Esophagus (tissue), 2 donors: ENCODE results near the gene GRM8. TPM values are rescaled to one million over a fixed set of nuclear protein-coding genes. Genes with fewer than 3 reads are reported as not detected.
"Not testable (repeated sequence)": the region's sequence is repeated elsewhere in the genome, so short reads cannot be mapped to it uniquely, and the experiment has no call there.

Source experiments
- H3K27ac ChIP-seq, 2 donors: one replicate each; pipeline ENCODE4 v1.5.1; 2013; ENCODE audit warnings: low read depth in 2 of 2, mild to moderate bottlenecking in 2 of 2, inconsistent platforms in 1 of 2, low read length in 1 of 2, moderate library complexity in 1 of 2
- H3K27me3 ChIP-seq, 2 donors: one replicate each; pipeline ENCODE4 v1.6.1; 2013; ENCODE audit warnings: low read length in 2 of 2, control low read depth in 1 of 2, mild to moderate bottlenecking in 1 of 2; ENCODE audit not compliant: insufficient read depth in 2 of 2, control insufficient read depth in 1 of 2
- H3K36me3 ChIP-seq, 2 donors: one replicate each; pipeline ENCODE4 v1.6.1; 2013; ENCODE audit warnings: low read length in 1 of 2; ENCODE audit not compliant: control insufficient read depth in 2 of 2, insufficient read depth in 2 of 2
- H3K4me1 ChIP-seq, 2 donors: one replicate each; pipeline ENCODE4 v1.6.1; 2013; ENCODE audit warnings: low read length in 1 of 2; ENCODE audit not compliant: control insufficient read depth in 2 of 2, insufficient read depth in 2 of 2
- H3K4me3 ChIP-seq, 2 donors: one replicate each; pipeline ENCODE4 v1.5.1; 2013; ENCODE audit warnings: low read length in 2 of 2, mild to moderate bottlenecking in 2 of 2, low read depth in 1 of 2, moderate library complexity in 1 of 2
- H3K9me3 ChIP-seq, 2 donors: one replicate each; pipeline ENCODE4 v1.6.1; 2013; ENCODE audit warnings: mild to moderate bottlenecking in 2 of 2, low read depth in 1 of 2, low read length in 1 of 2, moderate library complexity in 1 of 2; ENCODE audit not compliant: control insufficient read depth in 2 of 2, insufficient read depth in 1 of 2
- WGBS, 2 donors: extraction: QIAGEN DNeasy Blood & Tissue Kit; methylation state at CpG; one replicate each; pipeline ENCODE4 v1.1.7; 2013; 5-methylcytosine and 5-hydroxymethylcytosine counted together
- polyA plus RNA-seq, 2 donors: library from polyadenylated mRNA; stranded (reverse); fragments of 200-250 nt; gene quantifications; one replicate each; pipeline ENCODE4 v1.2.3, GENCODE V29; 2013
- donor health status: healthy with polysubstance abuse.
- donor health status: Bipolar disorder and iron deficiency.

GRM8 gene
- polyA plus RNA-seq, 2 donors, result 0.19 TPM; not detected in 1

DNA sequence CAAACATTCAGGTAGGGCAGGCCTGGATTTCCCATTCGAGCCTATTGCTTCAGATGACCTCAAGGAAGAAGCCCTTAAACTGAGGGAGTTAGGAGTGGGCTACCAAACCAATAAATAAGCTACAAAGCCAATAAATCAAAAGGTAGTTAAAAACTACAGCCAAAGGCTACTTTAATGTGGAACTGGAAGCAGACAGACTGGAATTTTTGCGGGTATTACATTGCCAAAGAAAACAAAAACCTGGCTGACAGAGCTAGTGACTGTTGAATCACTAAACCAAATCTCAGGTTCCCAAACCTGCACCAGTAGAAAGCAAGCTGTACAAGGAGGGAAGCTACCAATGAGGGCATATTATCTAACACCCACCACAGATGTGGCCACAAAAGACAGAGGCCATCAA lies 315.6 kb downstream of the GRM8 start:
- Histone ChIP-seq H3K4me3 (no peak overlapping the region), H3K9me3 (peaks cover 0 to 2% of the 10 kb centered on the region in 2 donors), H3K27ac (no peak overlapping the region), H3K4me1 (no peaks in the 10 kb centered on the region), H3K36me3 (no peaks in the 10 kb centered on the region), H3K27me3 (no peaks in the 10 kb centered on the region)
- 34 to 42% methylated on average over 2 of the region's 2 CpGs for WGBS, 2 donors

DNA sequence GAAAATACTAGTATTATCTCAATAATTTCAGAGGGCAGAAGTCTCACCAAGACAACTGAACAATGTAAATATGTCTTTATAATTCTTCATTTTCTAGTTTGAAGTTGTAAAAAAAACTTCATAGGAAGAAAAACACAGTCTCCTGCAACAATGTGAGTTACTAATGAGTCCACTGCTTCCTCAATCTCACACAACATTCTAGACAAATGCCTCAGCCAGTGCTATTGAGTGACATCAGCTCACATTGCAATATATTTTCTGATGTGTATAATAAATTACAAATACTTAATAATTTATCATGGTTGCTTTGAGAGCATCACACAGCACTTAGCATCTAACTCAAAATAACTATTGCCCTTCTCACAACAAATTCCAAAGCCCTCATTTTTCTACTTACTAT lies 321.2 kb downstream of the GRM8 start:
- H3K27ac ChIP-seq, result no peak overlapping the region
- H3K27me3 ChIP-seq, result no peaks in the 10 kb centered on the region
- H3K9me3 ChIP-seq, result no peaks in the 10 kb centered on the region
- H3K4me3 ChIP-seq, result no peak overlapping the region
- no peaks in the 10 kb centered on the region for H3K36me3 ChIP-seq
- no peaks in the 10 kb centered on the region for H3K4me1 ChIP-seq

- no peak overlapping the region for H3K27ac ChIP-seq
- no peaks in the 10 kb centered on the region for H3K36me3 ChIP-seq
- no peaks in the 10 kb centered on the region for H3K4me1 ChIP-seq
- H3K4me3 ChIP-seq, result no peak overlapping the region
- no peaks in the 10 kb centered on the region for H3K9me3 ChIP-seq
- WGBS, 2 donors, result 61 to 71% methylated on average over 2 of the region's 2 CpGs
- no peaks in the 10 kb centered on the region for H3K27me3 ChIP-seq
These were observed 322.6 kb downstream of the GRM8 start for GRCh38 chr7:126930166-126930565.

DNA sequence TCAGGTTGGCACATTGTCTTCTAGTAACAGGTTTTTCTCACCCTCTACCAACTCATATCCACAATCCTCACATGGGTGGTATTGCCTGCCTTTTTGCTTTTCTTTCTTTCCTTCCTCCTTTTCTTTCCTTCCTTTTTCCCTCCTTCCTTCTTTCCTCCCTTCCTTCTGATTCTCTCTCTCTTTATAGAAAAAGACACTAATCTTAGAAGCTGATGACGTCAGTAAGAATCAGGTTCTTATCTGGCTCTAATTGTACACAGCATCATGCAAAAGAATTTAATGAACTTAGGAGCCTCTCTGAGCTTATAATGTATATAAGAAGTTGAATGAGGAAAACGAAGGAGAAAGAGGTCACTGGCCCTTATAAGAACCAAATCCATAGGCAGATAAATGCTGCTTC lies 328.3 kb downstream of the GRM8 start:
- no peak overlapping the region for H3K4me3 ChIP-seq
- no peaks in the 10 kb centered on the region for H3K36me3 ChIP-seq
- H3K27ac ChIP-seq, result no peak overlapping the region
- WGBS, 2 donors, result 45 to 52% methylated on average over 2 of the region's 2 CpGs
- H3K27me3 ChIP-seq, result no peaks in the 10 kb centered on the region
- no peaks in the 10 kb centered on the region for H3K9me3 ChIP-seq
- H3K4me1 ChIP-seq, result no peaks in the 10 kb centered on the region

- WGBS, 2 donors, result 86% methylated on average over 4 of the region's 4 CpGs
- H3K27ac ChIP-seq, H3K36me3 ChIP-seq: not testable (repeated sequence)
These were observed 341.1 kb downstream of the GRM8 start for GRCh38 chr7:126911627-126912026.

GRCh38 chr7:126908564-126908963 lies 344.2 kb downstream of the GRM8 start:
- H3K27me3 ChIP-seq, H3K9me3 ChIP-seq, H3K27ac ChIP-seq, H3K4me3 ChIP-seq, H3K4me1 ChIP-seq, H3K36me3 ChIP-seq: not testable (repeated sequence)

More at GRCh38 chr7:126911627-126912026, 341.1 kb downstream of the GRM8 start:
- not testable (repeated sequence) for H3K4me3 ChIP-seq, H3K9me3 ChIP-seq, H3K4me1 ChIP-seq, H3K27me3 ChIP-seq

- not testable (repeated sequence) for H3K27ac ChIP-seq, H3K27me3 ChIP-seq, H3K4me3 ChIP-seq, H3K36me3 ChIP-seq, H3K4me1 ChIP-seq, H3K9me3 ChIP-seq
- WGBS, 2 donors, result 84 to 90% methylated on average over 6 of the region's 6 CpGs
These were observed 345.1 kb downstream of the GRM8 start for GRCh38 chr7:126907657-126908056.

- H3K36me3 ChIP-seq, H3K27me3 ChIP-seq, H3K27ac ChIP-seq, H3K4me1 ChIP-seq, H3K4me3 ChIP-seq, H3K9me3 ChIP-seq: not testable (repeated sequence)
- WGBS, 2 donors, result 75 to 77% methylated on average over 2 of the region's 2 CpGs
These were observed 347.5 kb downstream of the GRM8 start for GRCh38 chr7:126905255-126905654.

DNA sequence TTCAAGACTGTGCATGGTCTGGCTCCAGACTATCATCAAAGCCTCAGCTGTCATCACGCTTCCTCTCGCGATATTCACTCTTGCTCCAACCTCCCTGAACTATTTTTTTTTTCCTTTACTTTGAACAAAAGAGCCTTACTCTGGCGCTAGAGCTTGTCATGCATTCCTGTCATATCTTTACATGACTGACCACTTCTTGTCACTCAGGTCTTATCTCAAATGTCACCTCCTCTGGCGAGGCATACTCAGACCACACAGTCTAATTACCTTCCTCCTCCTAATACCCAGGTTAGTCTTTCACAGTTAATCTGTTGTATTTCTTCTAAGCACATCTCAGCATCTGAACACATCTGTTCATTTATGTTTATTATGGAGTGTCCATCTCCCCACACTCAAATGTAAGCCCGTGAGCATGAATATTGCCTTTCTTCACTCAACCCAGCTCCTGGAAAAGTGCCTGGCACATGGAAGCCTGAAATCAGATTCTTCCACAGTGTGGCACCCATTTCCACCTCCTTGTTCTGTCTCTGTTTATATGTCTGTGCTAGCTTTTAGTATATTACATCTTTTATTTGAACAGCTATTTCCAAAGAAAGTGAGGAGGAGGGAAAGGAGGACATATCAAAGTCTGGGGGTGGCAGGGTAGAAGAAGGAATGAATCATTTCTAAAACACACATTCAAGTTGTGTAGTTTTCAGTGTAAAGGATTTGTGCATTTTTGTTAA lies 351.5 kb downstream of the GRM8 start:
- H3K27me3 ChIP-seq, H3K9me3 ChIP-seq, H3K4me1 ChIP-seq, H3K36me3 ChIP-seq, H3K4me3 ChIP-seq, H3K27ac ChIP-seq: not testable (repeated sequence)
- 71 to 73% methylated on average over 6 of the region's 6 CpGs for WGBS, 2 donors

DNA sequence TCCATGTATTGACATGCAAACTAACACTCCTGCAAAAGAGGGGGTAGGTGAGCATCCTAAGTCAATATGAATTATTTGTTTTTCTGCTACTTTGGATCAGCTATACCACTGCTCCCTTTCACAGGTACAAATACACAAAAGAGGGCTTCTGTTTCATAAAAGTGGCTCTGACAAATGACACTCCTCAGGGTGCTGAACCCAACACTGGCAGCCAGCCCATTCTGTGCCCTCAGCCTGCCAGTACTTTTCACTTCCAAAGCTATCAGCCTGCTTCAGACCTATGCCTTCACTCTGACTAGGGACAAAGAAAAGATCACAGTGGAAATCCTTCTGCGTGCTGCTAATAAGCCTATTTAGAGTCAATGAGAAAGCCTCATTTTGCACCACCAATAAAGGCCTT lies 364.8 kb downstream of the GRM8 start:
- 52 to 53% methylated on average over 1 of the region's 1 CpG for WGBS, 2 donors
- H3K36me3 ChIP-seq, H3K9me3 ChIP-seq, H3K27ac ChIP-seq, H3K27me3 ChIP-seq, H3K4me1 ChIP-seq, H3K4me3 ChIP-seq: not testable (repeated sequence)
